Measurements from ENCODE around the gene DCN. TPM values are rescaled to one million over a fixed set of nuclear protein-coding genes. Genes with fewer than 3 reads are reported as not detected.
"Not testable (repeated sequence)": the region's sequence is repeated elsewhere in the genome, so short reads cannot be mapped to it uniquely, and the experiment has no call there.

Gene DCN
- total RNA-seq = 43.6 and 748 TPM in 2 replicates

GRCh38 chr12:91182636-91183455, at the start of gene DCN:
Gene DCN, minus strand, starts transcription at chr12:91182817. Its CDS starts 4,265 bp downstream, at chr12:91178552.
- DNase-seq (ENCODE audit: low read depth) = no peak

DNA sequence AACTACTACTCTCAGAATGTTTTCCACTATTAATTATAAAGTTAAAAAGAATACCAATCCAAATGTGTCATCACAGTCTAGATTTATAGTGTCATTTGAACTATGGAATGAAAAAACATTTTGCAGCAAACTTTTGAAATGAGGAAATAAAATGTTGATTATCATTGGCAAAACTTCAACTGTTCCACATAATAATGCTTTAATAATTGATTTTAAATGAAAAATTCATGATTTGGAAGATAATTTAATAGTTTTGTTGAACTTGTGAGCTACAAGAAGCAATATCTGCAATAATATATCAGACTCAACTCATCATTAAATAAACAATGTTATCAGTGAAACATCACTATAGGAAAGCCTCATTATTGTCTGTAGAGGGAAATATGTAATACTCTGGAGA, 48.2 kb upstream of the DCN start:
- no peak for DNase-seq (ENCODE audit: low read depth)

- no peak for DNase-seq (ENCODE audit: low read depth)
Observed at GRCh38 chr12:91226951-91227350, 44.3 kb upstream of the DCN start.

GRCh38 chr12:91225316-91225715, 42.7 kb upstream of the DCN start:
- peak; percentile 80 for DNase-seq (ENCODE audit: low read depth)

GRCh38 chr12:91224401-91224800, 41.8 kb upstream of the DCN start:
- DNase-seq (ENCODE audit: low read depth) = no peak

DNA sequence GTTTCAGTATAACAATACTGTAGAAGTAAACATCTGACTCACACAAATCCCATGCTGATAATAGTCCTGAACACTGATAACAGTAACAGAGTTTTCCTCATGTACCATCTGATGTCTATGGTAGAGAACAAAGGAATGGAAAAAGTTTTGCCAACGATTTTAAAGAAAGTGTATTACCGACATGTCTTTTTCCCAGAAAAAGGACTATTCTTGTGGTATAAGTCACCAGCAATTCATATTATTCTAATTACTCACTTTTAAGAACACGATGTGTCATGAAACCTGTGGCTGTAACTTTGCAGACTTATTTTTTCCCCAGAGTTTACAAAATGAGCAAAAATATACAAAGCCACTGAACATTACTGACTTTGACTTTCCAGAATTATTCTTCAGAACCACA, 40.1 kb upstream of the DCN start:
- DNase-seq (ENCODE audit: low read depth) = peak; percentile 78

- DNase-seq (ENCODE audit: low read depth) = no peak
Observed at GRCh38 chr12:91219919-91220318, 37.3 kb upstream of the DCN start.

DNA sequence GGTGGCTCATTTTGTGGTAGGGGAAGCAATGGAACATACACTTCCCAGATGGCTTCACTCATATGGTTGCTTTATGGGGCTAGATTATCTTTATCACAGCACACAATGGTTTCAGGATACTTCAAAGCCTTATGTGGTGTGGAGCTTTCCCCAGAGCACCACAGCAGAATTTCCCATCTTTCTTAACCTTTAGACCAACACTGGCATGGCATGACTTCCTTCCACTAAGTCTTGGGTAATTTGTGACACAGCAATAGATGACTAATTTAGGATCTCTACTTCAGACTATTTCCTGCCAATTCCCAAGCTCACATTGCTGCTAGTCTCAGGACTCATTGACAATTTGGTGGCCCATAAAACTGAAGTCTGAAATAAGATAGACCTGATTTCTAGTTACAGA, 36.9 kb upstream of the DCN start:
- peak; percentile 99 for DNase-seq (ENCODE audit: low read depth)

- peak; percentile 83 for DNase-seq (ENCODE audit: low read depth)
Observed at GRCh38 chr12:91216871-91217270, 34.3 kb upstream of the DCN start.

DNA sequence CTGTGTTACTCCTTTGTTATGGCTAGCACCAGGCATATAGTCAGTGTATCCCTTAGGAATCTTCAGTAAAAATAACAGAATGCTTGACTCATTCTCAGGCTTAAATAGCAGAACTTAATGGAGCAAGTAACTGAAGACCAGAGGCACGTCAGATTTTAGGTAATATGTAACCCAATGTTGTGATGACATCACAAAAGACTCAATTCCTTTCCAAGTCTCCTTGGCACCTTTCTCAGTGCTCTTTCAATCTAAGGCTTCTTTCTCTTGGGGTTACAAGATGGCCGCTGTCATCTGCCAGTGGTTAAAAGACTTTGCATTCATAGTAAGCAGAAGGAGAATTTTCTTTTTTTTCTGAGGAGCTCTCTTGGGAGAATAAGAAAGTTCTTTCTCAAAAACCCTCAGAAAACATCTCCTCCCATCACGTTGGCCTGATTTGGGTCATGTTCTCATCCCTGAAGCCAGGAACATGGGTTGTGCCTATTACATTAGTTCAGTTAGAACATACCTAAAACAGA, 33.4 kb upstream of the DCN start:
- DNase-seq (ENCODE audit: low read depth) = peak; percentile 100

DNA sequence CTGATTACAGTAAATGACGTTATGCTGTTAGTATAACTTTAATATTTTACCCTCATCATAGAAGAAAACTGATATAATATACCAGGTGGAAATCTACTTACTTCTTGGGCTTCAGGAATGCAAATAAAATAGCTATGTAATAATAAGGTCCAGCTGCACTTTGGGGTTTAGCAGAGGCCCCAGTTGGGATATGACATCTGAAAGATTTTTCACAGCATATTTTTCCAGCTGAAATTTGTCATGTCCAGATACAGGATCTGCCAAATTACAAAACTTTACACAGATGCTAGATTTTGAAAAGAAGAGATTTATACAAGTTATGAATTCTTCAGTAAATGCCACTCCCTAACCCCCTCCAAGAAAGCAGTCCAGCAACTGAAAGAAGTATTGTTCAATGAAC, 29.2 kb upstream of the DCN start:
- DNase-seq (ENCODE audit: low read depth) = no peak

GRCh38 chr12:91210618-91211017, 28.0 kb upstream of the DCN start:
- no peak for DNase-seq (ENCODE audit: low read depth)

GRCh38 chr12:91210144-91210543, 27.5 kb upstream of the DCN start:
- DNase-seq (ENCODE audit: low read depth) = no peak

DNA sequence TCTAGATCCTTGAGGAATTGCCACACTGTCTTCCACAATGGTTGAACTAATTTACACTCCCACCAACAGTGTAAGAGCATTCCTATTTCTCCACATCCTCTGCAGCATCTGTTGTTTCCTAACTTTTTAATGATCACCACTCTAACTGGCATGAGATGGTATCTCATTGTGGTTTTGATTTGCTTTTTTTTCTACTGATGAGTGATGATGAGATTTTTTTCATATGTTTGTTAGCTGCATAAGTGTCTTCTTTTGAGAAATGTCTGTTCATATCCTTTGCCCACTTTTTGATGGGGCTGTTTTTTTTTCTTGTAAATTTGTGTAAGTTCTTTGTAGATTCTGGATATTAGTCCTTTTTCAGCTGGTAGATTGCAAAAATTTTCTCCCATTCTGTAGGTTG, 24.7 kb upstream of the DCN start:
- not testable (repeated sequence) for DNase-seq (ENCODE audit: low read depth)

- no peak for DNase-seq (ENCODE audit: low read depth)
Observed at GRCh38 chr12:91205811-91206210, 23.2 kb upstream of the DCN start.

GRCh38 chr12:91204421-91204820, 21.8 kb upstream of the DCN start:
- no peak for DNase-seq (ENCODE audit: low read depth)

GRCh38 chr12:91203610-91204009, 21.0 kb upstream of the DCN start:
- DNase-seq (ENCODE audit: low read depth) = no peak

DNA sequence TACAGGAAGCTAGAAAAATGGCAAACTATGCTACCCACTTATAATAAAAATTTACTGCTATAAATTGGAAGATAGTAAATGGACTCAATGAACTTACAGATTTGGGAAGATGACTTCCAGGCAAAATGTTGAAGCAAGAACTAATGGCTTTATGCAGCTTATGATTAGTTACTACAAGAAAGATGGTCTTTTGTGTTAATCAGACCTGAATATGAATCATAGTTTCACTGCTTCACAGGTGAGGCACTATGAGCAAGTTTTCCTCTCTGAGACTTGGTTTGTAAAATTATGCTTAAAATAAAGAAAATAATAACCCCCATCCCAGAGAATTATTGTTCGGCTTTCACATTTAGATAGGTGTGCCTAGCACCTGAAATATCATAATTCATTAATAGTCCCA, 19.8 kb upstream of the DCN start:
- DNase-seq (ENCODE audit: low read depth) = no peak

- no peak for DNase-seq (ENCODE audit: low read depth)
Observed at GRCh38 chr12:91196436-91196835, 13.8 kb upstream of the DCN start.

GRCh38 chr12:91194500-91194899, 11.9 kb upstream of the DCN start:
- no peak for DNase-seq (ENCODE audit: low read depth)

DNA sequence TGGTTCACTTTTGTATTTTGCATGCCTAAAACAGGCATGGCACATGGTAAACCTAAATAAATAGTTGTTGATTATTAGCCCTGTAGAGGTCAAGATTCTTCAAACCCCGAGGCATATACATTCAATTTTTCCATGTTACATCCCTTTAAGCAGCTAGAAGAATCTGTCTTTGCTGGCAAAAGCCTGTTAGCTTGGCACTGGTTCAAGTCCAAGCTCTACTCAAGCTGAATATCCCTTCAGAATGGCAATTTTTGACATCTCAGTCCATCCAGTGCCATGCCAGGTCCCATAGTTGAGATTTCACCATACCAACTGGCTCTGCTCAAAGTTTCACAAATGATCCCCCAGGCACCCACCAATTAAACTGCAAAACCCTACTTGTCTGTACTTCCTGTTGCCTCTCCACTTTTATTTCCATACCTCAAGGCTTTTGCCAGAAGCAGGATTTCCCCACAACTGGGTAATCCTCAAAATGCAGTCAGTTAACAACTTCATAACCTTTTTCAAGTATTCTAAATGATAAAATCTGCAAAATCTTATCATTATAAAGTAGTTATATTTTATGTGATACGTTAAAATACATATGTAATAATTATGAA, 9.0 kb upstream of the DCN start:
- DNase-seq (ENCODE audit: low read depth) = no peak

DNA sequence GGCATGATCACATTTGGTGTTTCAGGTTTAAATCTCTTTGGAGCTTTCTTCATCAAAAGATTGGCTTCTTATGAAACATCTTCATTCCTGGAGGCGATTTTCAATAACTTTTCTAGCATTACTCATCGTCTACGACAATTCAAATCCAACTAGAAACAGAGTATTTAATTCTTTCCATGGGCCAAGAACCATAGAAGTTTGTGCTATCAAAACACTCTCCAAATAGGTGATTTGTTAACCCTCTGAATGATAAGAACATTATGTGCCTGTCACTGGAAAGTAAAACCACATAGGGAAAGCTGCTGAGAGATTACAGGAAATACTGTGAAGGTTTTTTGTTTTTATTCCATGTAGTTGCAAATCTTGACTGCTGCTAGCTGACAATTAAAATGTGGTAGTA, 6.9 kb upstream of the DCN start:
- peak; percentile 95 for DNase-seq (ENCODE audit: low read depth)

GRCh38 chr12:91188778-91189177, 6.2 kb upstream of the DCN start:
- no peak for DNase-seq (ENCODE audit: low read depth)
